ENCODE data around the gene SYTL2.

SYTL2 gene

DNA sequence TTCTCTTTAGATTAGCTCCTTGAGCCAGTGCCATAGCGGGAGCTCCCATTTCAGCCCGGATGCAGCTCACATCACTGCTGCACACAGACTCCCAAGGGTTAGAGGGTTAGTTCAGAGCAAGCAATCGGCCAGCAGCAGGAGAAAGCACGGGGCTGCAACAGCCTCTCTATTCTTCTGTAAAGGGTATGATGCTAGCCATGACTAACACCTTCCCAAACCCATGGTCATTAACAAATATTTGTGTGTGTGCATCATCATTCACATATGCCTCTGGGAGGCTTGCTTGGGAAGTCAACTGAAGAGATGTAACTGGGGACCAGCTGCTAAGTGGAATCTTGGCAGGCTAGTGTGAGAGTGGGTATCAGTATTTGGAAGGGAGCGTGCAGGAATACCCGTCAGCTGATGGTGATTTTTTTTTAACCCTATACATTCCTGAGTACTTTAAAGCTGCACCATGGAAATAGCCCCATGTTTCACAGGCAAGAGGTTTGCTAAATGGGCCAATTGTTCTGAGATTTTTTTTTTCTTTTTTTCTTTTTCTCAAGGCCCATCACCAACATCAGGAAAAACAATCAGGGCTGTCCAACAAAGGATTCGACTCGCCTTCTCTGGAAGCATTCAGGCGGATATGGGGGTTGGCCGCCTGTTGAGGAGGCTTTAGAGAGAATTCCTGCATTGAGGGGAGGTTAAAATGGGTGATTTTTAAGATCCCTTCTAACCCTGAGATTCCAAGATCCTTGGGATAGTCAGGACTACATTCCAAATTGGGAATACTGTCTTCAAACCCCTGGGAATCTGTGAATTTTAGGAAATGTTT lies 91.7 kb downstream of the SYTL2 start:
- H3K27me3 Mint-ChIP-seq: no peaks in the 10 kb centered on the region
- H3K27ac Mint-ChIP-seq: no peak overlapping the region
- no peaks in the 10 kb centered on the region for H3K9me3 Mint-ChIP-seq
- peaks cover 14% of the 10 kb centered on the region for H3K4me1 Mint-ChIP-seq
- H3K4me3 Mint-ChIP-seq: no peak overlapping the region
- ATAC-seq (no peak), DNase-seq (no peak)

DNA sequence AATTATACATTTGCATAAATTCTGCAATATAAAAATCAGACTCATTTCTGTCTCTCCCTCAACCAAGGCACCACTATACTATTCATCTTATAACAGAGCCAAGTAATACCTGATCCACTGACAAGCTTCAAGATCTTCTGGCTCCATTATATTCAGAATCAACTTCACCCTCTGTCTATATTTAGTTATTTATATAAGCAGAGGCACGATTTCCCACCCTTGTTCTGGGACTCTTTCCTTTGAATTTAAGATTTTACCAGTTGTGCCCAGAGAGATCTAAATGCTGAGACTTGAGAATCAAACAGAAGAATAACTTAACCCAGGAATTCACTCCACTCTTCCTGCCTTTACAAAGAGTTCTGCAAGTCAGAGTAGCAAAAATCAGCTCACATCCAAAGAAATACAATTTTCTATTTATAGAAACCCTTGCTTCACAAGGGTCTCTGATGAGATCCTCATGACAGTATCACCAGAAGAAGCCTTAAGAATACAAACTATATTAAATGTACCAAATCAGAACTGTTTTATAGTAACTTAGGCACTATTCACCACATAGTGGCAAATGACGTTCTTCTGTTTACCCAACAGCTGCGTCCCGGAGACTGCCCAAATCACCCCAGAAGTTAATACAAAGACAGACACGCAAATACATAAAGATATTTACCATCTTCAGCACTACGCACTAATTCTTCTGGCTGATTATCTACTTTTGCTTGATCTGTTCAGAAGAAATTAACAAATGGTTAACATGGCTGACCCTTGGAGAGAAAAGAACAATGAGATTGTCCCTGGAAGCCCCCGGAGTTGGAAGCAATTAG lies 92.6 kb downstream of the SYTL2 start:
- Mint-ChIP-seq H3K9me3 (no peaks in the 10 kb centered on the region), H3K27ac (no peak overlapping the region), H3K4me1 (peaks cover 14% of the 10 kb centered on the region), H3K4me3 (no peak overlapping the region), H3K27me3 (no peaks in the 10 kb centered on the region)
- no peak for ATAC-seq
- no peak for DNase-seq

DNA sequence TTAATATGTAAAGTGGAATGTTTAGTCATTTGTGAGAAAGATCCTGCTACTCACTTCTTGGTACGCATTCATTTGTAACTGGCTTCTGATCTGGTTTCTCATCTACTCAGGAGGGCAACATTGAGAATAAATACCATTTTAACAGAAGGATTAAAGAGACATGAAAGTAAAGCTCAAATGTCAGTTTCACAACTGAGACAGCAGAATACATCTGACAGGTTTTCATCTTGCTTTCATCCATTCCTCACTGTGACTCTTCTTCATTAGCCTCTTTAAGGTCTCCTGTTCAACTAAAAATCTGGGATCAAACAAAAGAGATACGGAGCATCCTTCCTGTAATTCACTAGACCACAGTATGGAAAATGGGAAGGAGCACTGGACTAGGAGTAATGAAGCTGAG lies 93.5 kb downstream of the SYTL2 start:
- no peaks in the 10 kb centered on the region for H3K27me3 Mint-ChIP-seq
- H3K4me1 Mint-ChIP-seq: peaks cover 14% of the 10 kb centered on the region
- H3K4me3 Mint-ChIP-seq: no peak overlapping the region
- H3K27ac Mint-ChIP-seq: no peak overlapping the region
- H3K9me3 Mint-ChIP-seq: no peaks in the 10 kb centered on the region
- ATAC-seq (no peak), DNase-seq (no peak)

DNA sequence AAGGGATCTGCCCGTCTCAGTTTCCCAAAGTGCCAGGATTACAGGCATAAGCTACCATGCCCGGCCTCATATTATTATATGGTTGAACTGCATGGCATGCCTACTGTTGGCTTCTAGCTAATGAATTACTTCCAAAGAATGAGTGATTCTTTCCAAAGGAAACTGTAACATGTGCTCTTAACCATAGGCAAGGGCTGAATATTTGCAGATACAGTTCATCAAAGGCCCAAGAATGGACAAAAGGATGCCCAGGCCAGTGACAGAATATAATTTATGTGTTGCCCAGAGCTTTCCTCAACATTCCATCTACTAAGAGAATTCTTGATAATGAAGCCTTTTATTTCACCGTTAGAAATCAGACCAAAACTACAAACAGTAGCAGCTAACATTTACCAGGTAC lies 98.0 kb downstream of the SYTL2 start:
- Mint-ChIP-seq H3K4me3 (no peak overlapping the region), H3K27ac (no peak overlapping the region), H3K4me1 (peaks cover 8% of the 10 kb centered on the region), H3K9me3 (no peaks in the 10 kb centered on the region), H3K27me3 (no peaks in the 10 kb centered on the region)
- ATAC-seq: no peak
- no peak for DNase-seq

DNA sequence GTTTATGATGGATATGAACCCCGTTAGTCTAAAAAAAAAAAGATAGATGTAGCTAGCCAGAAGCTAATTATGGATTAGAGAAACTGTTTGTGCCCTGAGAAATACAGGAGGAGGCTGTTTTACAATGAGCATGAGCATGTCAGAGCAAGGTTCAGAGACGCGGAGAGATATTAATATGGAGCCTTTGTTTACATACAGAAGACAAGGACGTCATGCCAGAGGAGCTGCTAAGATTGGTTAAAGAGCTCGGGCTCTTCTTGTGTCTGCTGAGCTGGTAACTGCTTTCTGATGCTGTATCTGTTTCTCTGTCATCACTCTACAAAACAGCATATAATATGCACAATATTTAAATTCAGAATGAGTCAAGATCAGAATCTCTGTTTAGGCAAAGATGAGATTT lies 100.0 kb downstream of the SYTL2 start:
- no peaks in the 10 kb centered on the region for H3K27me3 Mint-ChIP-seq
- DNase-seq (no peak), ATAC-seq (no peak)
- H3K27ac Mint-ChIP-seq: no peak overlapping the region
- H3K4me1 Mint-ChIP-seq: no peaks in the 10 kb centered on the region
- no peak overlapping the region for H3K4me3 Mint-ChIP-seq
- no peaks in the 10 kb centered on the region for H3K9me3 Mint-ChIP-seq

DNA sequence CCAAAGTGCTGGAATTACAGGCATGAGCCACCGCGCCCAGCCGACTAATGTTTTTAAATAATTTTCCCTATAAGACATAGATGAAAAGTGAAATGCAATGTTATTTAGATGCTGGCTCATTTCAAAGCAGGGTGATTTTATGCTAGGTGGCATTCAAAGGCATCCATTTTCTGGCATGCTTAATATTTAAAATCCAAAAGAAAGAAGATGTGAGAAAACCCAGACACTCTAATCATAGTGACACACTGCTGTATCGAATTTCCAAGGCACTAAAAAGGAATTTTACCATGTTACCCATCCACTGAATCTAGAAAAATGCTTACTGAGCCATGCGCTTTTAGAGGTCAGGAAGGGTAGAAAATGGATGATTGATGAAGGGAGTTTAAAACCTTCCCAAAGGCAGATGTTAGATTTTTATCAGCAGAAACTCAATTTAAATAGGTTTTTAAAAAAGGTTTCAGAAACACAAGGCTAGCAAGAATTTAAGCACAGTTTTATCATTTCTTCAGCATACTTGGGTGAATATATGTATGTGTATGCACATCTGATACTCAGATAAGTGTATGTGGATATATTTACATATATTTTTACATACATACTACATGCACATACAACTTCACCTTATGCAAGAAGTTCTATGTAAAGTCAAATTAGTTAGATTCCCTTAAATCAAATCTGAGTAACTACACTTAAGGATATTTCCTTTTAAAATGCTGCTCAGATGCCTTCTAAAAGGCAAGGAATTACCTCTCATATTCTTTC lies 100.8 kb downstream of the SYTL2 start:
- DNase-seq (no peak), ATAC-seq (no peak)
- Mint-ChIP-seq H3K4me1 (no peaks in the 10 kb centered on the region), H3K27ac (no peak overlapping the region), H3K27me3 (no peaks in the 10 kb centered on the region), H3K4me3 (no peak overlapping the region), H3K9me3 (no peaks in the 10 kb centered on the region)

DNA sequence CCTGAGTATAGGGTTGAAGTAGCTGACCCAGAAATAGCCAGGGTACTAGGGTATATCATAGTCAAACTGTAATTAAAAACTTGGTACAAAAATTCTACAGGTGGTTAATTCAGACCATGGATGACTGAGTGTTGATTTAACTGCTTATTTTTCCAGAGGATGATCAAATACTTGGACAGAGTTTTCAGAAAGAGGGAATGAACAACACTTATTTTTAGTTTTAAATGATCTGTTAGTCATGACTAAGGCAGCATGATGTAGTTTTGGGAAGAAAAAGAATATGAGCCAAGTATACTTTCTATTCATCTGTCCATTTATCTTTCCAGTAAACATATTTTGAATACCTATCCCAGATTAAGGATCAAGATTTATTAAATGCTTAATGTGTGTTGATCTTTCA lies 105.1 kb downstream of the SYTL2 start:
- no peaks in the 10 kb centered on the region for H3K27me3 Mint-ChIP-seq
- no peak overlapping the region for H3K4me3 Mint-ChIP-seq
- ATAC-seq (no peak), DNase-seq (no peak)
- H3K4me1 Mint-ChIP-seq: peaks cover 1% of the 10 kb centered on the region
- no peaks in the 10 kb centered on the region for H3K9me3 Mint-ChIP-seq
- no peak overlapping the region for H3K27ac Mint-ChIP-seq

DNA sequence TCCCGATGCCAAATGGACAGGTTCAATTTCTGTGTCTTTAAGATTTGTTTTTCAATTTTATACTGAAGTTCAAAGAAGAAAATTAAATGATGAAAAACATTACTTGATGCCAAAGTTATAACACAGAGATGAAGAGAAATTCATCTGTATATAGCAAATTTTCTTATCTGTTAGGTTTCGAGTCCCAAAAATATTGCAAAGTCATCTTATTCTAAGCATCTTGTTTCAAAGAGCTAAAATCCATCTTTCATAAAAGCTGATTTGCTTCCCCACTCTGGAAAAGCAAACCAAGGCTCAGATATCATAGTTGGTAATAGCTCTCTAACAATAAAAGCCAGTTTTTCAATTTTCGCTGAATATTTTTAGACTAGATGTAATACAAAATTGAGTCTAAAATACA lies 106.0 kb downstream of the SYTL2 start:
- ATAC-seq (no peak), DNase-seq (no peak)
- Mint-ChIP-seq H3K27me3 (no peaks in the 10 kb centered on the region), H3K4me1 (peaks cover 9% of the 10 kb centered on the region), H3K9me3 (no peaks in the 10 kb centered on the region), H3K4me3 (no peak overlapping the region), H3K27ac (no peak overlapping the region)

DNA sequence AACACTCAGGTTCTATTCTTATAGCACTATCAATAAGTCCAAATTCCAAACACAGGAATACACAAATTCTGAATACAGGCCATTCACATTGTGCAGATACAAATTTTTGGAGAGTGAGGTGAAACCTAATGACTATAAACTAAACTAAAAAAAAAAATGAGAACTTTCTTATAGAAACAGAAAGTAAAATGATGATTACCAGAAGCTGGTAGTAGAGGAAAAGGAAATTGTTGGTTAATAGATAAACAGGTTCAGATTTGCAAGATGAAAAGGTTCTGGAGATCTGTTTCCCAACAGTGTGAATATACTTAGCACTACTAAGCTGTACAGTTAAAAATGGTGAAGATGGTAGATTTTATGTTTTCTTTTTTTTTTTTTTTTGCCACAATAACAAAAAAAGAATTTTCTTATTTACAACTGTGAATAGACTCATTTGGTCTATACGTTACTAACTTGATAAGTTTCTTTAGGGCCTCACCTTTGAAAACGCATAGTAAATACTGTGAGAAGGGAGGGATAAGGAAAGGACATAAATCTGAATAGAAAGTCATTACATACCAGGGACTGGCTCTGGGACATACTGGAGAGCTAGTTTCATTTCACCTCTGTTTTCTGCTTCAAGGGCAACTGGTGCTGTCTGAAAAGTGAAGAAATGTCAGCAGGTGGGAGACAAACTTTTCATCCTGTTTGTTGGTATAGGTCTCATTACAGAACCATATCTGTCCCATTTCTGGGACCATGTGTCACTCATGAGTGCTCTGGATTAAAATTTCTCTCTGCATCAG lies 110.8 kb downstream of the SYTL2 start:
- peak overlapping the region; percentile 86 for H3K27ac Mint-ChIP-seq
- no peaks in the 10 kb centered on the region for H3K27me3 Mint-ChIP-seq
- peak overlapping the region; percentile 59 to 69 for H3K4me3 Mint-ChIP-seq
- DNase-seq (no peak), ATAC-seq (peak; percentile 75)
- H3K4me1 Mint-ChIP-seq: peaks cover 31% of the 10 kb centered on the region
- H3K9me3 Mint-ChIP-seq: no peaks in the 10 kb centered on the region

DNA sequence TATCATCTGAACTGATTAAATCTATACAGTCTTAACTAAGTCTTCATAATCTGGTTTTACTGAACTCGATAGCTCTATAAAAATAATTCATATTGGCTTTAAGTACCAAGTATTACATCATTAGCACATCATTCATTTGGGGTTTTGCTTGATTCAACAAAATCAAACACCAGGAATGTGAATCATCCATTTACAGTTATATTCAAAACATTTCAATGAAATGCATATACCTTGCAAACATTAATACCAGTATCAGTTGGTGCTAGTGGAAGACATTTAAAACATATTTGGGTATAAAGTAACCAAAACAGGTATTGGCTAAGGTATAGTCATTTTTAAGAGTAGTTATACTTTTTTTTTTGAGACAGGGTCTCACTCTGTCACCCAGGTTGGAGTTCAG lies 112.7 kb downstream of the SYTL2 start:
- no peaks in the 10 kb centered on the region for H3K9me3 Mint-ChIP-seq
- H3K27ac Mint-ChIP-seq: peak overlapping the region in 1 of 2 donors; percentile 47
- H3K4me3 Mint-ChIP-seq: no peak overlapping the region
- no peak for DNase-seq
- ATAC-seq: peak; percentile 26
- H3K4me1 Mint-ChIP-seq: peaks cover 31% of the 10 kb centered on the region
- H3K27me3 Mint-ChIP-seq: no peaks in the 10 kb centered on the region

DNA sequence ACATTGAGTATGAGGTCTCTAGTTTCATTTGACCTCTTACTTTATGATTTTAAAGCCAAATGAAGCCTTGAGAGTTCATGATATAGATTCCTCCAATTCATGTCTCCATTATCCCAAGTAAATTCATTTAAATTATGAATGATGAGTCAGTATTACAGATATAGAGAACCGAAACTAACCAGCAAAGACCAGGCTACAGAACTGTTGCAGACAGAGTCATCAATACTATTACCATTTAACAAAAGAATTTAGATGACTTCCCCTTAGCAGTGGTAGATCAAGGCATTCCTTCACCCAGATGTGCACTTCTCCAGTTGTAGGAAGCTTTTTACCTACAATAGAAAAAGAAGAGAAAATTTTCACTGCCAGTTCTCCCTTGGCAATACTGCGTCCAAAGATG lies 113.2 kb downstream of the SYTL2 start:
- DNase-seq: no peak
- H3K9me3 Mint-ChIP-seq: no peaks in the 10 kb centered on the region
- H3K4me3 Mint-ChIP-seq: no peak overlapping the region
- H3K27ac Mint-ChIP-seq: peak overlapping the region in 1 of 2 donors; percentile 47
- no peaks in the 10 kb centered on the region for H3K27me3 Mint-ChIP-seq
- peak; percentile 63 for ATAC-seq
- peaks cover 31% of the 10 kb centered on the region for H3K4me1 Mint-ChIP-seq

DNA sequence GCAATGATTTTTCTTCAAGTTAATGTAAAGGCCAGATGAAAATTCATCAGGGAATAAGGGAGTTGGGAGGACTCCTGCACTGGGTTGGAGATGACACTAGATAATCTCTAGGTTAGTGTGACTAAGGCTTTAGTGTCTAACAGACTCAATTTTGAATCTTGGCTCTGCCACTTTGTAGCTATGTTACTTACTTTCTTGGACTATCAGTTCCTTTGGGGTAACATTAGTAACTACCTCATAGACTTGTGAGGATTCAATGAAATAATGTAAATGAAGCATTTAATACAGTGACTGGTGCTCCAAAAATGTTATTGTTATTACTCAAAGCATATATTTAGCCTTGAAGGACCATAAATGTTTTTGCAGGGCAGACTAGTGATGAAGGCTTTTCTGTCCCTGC lies 115.4 kb downstream of the SYTL2 start:
- H3K27ac Mint-ChIP-seq: no peak overlapping the region
- H3K27me3 Mint-ChIP-seq: no peaks in the 10 kb centered on the region

DNA sequence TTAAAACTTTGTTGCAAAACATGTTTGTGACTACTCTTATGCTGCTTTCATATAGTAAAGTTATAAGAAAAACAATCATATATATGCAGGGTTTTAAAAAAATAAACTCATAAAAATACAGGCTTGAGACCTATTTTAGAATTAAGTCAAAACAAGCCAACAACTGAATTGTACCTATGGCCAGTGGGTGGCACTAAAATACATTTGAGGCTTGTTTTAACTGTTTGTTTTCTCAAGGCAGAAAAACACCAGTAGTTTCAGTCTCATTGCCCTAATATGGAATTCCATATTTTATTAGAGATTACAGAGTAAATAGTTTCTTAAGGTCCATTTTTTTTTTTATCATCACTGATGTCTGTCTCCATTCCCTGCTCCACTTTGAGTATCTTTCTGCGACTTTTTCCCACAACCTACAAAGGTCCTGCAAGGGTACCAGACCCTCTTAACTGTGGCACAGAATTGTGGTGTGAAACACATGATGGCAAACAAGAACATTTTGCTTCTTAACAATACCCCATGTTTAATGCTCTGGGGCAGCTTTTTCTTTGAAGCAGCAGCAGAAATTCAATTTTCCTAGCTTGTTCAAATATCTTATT lies 116.5 kb downstream of the SYTL2 start:
- ATAC-seq (no peak), DNase-seq (no peak)
- H3K4me1 Mint-ChIP-seq: peaks cover 17% of the 10 kb centered on the region
- no peak overlapping the region for H3K27ac Mint-ChIP-seq
- no peak overlapping the region for H3K4me3 Mint-ChIP-seq
- H3K27me3 Mint-ChIP-seq: no peaks in the 10 kb centered on the region
- no peaks in the 10 kb centered on the region for H3K9me3 Mint-ChIP-seq

More for the DNA sequence above, 115.4 kb downstream of the SYTL2 start:
- no peaks in the 10 kb centered on the region for H3K9me3 Mint-ChIP-seq
- DNase-seq (no peak), ATAC-seq (no peak)
- H3K4me1 Mint-ChIP-seq: peaks cover 28% of the 10 kb centered on the region
- no peak overlapping the region for H3K4me3 Mint-ChIP-seq

DNA sequence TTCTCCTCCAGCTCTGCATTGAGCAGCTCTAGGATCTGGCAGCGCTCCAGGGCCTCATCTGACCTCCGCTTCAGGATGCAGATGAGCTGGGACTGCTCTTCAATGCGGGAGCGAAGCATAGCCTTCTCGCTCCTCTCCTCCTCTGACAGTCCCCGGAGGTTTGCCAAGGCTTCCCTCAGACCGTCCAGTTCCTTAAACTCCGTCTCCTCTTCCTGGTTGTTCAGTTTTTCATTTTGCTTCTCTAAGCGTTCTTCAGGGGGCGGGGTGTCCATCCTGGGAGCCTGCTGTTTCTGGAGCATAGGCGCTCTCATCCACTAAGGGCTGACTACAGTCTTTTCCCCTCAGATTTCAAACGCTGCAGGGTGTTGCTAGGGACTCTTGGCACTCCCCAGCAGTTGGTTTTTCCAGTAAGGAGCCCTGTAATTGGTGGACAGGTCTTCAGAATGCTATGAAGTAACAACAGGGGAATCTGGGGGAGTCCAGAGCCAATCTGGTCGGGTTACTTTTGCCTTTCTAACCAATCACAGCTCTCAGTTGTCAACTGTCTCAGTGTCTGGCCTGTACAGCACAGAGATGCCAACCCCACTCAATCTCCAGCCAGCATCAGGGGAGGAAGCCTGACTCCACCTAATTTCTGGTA lies 125.0 kb downstream of the SYTL2 start, which contains the start of gene CCDC89:
Gene CCDC89, minus strand, starts transcription at position 376 of the 640 bp plus-strand sequence. Its CDS starts 65 bp downstream, at position 311.
- no peaks in the 10 kb centered on the region for H3K9me3 Mint-ChIP-seq
- H3K27ac Mint-ChIP-seq: no peak within 1 kb of the TSS
- H3K27me3 Mint-ChIP-seq: peaks cover 2% of the 10 kb centered on the region
- peaks cover 24% of the 10 kb centered on the region for H3K4me1 Mint-ChIP-seq
- H3K4me3 Mint-ChIP-seq: no peak within 1 kb of the TSS
- no peak for DNase-seq
- no peak for ATAC-seq
